Activated naive CD4-positive, alpha-beta T cell (primary cell): Measurements from ENCODE around the gene MYO7A.

ENCODE experiments used
- DNase-seq, 4 experiments: peaks; one replicate each; lab custom pipeline; 2025; lab: John Stamatoyannopoulos, UW

MYO7A gene

DNA sequence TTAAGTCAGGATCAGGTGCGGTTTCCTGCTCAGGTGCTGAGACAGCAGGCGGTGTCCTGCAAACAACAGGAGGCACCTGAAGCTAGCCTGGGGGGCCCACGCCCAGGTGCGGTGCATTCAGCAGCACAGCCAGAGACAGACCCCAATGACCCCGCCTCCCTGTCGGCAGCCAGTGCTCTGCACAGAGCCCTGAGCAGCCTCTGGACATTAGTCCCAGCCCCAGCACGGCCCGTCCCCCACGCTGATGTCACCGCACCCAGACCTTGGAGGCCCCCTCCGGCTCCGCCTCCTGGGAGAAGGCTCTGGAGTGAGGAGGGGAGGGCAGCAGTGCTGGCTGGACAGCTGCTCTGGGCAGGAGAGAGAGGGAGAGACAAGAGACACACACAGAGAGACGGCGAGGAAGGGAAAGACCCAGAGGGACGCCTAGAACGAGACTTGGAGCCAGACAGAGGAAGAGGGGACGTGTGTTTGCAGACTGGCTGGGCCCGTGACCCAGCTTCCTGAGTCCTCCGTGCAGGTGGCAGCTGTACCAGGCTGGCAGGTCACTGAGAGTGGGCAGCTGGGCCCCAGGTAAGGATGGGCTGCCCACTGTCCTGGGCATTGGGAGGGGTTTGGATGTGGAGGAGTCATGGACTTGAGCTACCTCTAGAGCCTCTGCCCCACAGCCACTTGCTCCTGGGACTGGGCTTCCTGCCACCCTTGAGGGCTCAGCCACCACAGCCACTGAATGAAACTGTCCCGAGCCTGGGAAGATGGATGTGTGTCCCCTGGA lies at the start of gene MYO7A:
MYO7A (plus strand) TSS at position 327 of the 772 bp plus-strand sequence. CDS start 2,389 bp downstream, outside the sequence.
- no peak for DNase-seq

DNA sequence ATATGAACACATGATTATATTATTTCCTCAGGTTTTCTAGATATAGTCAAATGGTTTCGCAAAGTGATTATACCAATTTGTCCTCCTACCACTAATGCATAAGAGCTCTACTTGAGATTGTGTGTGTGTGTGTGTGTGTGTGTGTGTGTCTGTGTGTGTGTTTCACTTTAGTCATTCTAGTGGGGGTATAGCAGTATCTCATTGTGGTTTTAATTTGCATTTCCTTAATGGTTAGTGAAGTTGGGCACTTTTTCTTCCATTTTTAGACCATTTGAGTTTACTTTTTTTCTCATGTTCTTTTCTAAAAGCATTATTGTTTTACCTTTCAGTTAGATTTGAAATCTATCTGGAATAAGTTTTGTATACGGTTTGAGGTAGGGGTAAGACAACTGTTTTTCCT lies 48.4 kb upstream of the MYO7A start:
- DNase-seq: no peak

- no peak for DNase-seq
Measured at GRCh38 chr11:77080643-77081210, 47.3 kb upstream of the MYO7A start.

GRCh38 chr11:77081381-77081851 lies 46.6 kb upstream of the MYO7A start:
- DNase-seq: no peak

DNA sequence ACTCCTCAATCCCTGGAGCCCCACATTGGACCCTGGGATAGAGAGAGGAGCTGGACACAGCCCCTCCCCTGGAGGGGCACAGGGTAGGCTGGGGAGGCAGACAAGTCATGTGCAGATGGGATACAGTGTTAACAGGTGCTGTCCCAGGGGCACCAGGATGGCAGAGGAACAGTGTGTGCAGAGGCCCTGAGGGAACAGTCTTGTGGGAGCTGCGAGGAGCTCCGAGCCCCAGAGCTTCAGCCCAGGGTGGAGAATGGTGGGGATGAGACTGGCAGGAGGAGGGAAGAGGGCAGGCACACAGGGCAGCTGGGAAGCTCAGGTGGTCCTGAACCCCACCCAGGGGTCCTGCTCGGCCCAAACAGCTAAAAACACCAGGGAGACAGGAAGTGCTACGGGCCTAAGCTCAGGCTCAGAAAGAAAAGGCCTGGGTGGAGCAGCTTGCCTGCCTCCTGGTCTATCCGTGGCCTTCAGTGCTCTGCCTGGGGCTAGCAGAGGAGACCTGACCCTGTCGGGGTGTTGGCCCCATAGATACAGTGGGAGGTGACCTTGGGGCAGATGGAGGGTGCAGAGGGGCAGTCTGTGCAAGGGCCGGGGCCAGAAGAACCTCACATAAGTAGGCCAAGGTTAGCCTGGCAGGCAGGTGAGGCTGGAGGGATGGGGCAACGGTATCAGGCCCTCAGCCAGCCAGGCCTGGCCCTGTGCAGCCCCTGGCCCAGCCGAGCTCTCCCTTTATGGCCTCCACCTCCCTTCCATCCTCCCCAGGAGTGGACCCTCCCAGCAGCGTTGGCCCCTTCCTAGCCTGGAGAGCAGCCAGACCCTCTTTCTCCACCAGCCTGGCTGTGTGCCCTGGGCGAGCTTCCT lies 45.8 kb upstream of the MYO7A start:
- peak in 1 of 4 experiments; percentile 8 for DNase-seq

DNA sequence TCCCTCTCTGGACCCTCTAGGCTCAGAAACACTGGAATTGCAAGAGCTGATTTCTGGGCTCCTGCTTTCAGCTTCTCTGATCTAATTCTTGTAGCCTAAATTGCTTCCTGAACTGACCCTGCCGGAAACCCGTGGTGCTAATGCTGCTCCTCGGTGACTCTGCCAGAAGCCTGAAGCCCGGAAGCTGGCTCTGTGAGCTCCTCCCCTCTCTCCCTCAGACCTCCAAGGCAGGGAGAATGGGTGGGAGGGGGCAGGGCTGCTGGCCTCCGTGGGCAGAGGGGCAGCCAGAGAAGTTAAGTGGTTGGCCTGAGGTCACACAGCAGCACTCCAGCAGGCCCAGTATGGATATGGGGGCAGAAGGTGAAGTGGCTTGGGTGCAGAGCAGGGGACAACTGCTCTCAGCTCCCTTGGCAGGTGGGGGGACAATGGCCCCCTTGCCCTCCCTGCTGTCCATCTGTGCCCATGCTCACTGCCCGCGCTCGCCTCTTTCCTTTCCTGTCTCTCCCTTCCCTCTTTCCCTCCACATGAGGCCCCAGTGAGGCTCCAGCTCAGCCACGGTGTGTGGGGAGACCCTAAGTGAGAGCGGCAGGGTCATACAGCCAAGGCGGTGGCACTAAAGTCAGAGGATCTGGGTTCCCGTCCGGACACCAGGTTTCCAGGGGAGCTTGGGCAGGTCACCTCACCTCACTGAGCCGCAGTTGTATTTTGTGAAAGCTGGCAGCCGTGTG lies 45.0 kb upstream of the MYO7A start:
- peak in 2 of 4 experiments; percentile 31 to 42 for DNase-seq

DNA sequence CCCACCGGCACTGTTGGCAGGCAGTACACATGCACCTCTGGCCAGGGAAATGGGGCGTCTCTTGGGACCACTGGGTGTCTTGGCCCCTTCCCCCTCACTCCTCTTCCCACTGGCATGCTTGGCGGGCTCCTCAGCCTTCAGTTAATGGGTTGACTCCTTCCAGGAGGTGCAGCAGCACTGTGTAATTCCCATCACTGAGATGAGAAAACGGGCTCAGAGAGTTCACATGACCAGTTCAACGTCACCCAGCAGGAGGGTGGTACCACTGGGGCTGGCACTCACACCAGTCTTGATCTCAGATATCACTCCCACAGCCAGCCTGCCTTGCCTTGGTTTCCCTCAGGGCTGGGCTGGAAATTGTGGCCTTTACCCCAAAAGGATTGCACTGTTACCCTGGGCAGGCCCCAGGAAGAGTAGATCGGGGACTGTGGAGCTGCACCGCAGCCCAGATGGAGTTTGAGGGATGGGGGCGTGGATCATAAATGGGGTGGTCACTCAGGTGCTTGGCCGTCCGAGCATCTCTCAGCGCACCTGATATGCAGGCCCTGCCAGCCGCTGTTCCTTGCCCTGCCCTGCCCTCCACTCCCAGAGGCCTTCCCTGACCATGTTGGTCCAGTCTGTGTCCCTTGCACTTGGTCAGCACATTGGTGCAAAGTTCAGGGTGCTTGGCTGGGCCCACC lies 44.3 kb upstream of the MYO7A start:
- no peak for DNase-seq

- no peak for DNase-seq
Measured at GRCh38 chr11:77084581-77085191, 43.4 kb upstream of the MYO7A start.

- no peak for DNase-seq
Measured at GRCh38 chr11:77085652-77086051, 42.4 kb upstream of the MYO7A start.

- DNase-seq: no peak
Measured at GRCh38 chr11:77086521-77087472, 41.2 kb upstream of the MYO7A start.

GRCh38 chr11:77087723-77088225 lies 40.3 kb upstream of the MYO7A start:
- no peak for DNase-seq

GRCh38 chr11:77088236-77089003 lies 39.6 kb upstream of the MYO7A start:
- DNase-seq: no peak

GRCh38 chr11:77089004-77089545 lies 39.0 kb upstream of the MYO7A start:
- no peak for DNase-seq

DNA sequence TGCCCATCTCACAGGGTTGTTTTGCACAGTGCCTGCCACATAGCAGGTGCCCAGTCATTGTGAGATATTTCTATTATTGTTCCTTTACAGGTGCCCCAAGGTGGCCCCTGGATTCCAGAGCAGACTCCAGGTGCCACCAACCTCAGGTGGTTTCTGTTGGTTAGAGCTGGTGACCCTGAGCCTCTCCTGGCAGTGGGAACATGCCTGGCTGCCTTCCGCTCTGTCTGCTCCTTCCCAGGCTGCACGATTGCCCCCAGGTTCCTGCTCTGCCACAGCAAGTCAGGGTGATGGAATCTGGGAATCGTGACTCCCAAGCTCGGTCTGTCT lies 38.0 kb upstream of the MYO7A start:
- DNase-seq: no peak

DNA sequence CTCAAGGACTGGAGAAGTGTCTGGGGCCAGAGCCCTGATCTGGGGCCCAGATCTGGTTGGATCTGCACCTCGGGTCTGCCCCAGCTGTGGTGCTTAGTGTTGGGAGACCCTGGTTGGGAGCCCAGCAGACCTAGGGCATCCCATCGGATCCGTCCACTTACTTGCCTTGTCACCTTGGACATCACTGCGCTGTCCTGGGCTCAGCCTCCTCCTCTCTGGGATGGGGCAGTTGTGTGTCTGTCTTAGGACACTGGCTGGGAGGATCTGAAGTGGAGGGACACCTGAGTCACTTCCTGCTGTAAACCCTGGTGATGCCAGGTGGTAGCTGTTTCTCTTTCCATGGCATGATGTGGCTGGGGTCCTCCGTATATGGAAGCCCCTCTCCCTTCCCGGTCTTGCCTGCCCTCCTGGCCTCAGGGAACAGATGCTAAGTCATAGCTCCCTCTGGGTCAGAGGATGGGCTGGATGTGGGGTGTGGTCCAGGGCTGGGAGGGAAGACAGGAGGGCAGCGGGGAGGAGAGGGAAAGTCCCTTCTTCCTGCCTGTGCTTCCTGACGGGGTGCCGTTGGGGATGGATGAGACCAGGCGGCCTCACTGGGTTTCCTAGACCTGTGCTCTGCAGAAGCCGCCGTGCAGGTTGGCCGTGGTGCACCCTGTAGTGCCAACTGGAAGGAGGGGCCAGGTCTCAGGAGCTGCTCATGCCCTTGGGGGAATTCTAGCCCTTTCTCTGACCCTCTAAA lies 37.5 kb upstream of the MYO7A start:
- DNase-seq: no peak

- DNase-seq: peak; percentile 27 to 75 (median 56)
Measured at GRCh38 chr11:77091146-77091940, 36.7 kb upstream of the MYO7A start.

- DNase-seq: no peak
Measured at GRCh38 chr11:77092382-77092781, 35.7 kb upstream of the MYO7A start.
